ENCODE measurements around the gene SPZ1. TPM values are rescaled to one million over a fixed set of nuclear protein-coding genes. Genes with fewer than 3 reads are reported as not detected.

SPZ1 gene
- total RNA-seq, 1 experiment from 2014 or later, result not detected

GRCh38 chr5:80341016-80341775, 21.4 kb downstream of the SPZ1 start:
- BruUV-seq (replicated peaks), result no TSS peak
- Histone ChIP-seq H3K36me3 (ENCODE audit: low read depth) (no peaks in the 10 kb centered on the region), H3K4me3 (no peak overlapping the region), H3K4me2 (no peak overlapping the region), H3K79me2 (ENCODE audit: low read depth) (no peaks in the 10 kb centered on the region), H3F3A (ENCODE audit: insufficient read depth, low read depth) (no peaks in the 10 kb centered on the region), H3K4me1 (replicated peaks; ENCODE audit: insufficient read depth) (no peaks in the 10 kb centered on the region), H2AFZ (no peak overlapping the region), H4K20me1 (ENCODE audit: insufficient read depth) (no peaks in the 10 kb centered on the region), H3K27me3 (ENCODE audit: insufficient read depth, low read depth) (no peaks in the 10 kb centered on the region), H3K9me3 (ENCODE audit: insufficient read depth, low read depth) (no peaks in the 10 kb centered on the region), H3K9me2 (ENCODE audit: insufficient read depth) (no peaks in the 10 kb centered on the region), H3K27ac (no peak overlapping the region)
- no peak for DNase-seq
- ChIA-PET CTCF (no interaction called here), POLR2A (ENCODE audit: unreplicated experiment) (interaction anchor here (0.6 kb wide), 1 partner anchor 85 kb away, joined by 6 read pairs; no protein-coding TSS in a partner anchor)
- intact Hi-C loops (cut with micrococcal nuclease; ENCODE audit: unreplicated experiment), result no loop called here
- TF ChIP-seq EZH2 (IDR thresholded peaks at IDR 0.05; ENCODE audit: low read depth), result no peak
- TF ChIP-seq CTCF (conservative IDR thresholded peaks at IDR 0.05), result no peak

- Histone ChIP-seq H3K27ac (no peak overlapping the region), H3K4me1 (replicated peaks; ENCODE audit: insufficient read depth) (no peaks in the 10 kb centered on the region), H2AFZ (no peak overlapping the region), H3K79me2 (ENCODE audit: low read depth) (no peaks in the 10 kb centered on the region), H3K36me3 (ENCODE audit: low read depth) (no peaks in the 10 kb centered on the region), H3K27me3 (ENCODE audit: insufficient read depth, low read depth) (no peaks in the 10 kb centered on the region), H3K9me3 (ENCODE audit: insufficient read depth, low read depth) (no peaks in the 10 kb centered on the region), H3K9me2 (ENCODE audit: insufficient read depth) (no peaks in the 10 kb centered on the region), H3K4me3 (no peak overlapping the region), H4K20me1 (ENCODE audit: insufficient read depth) (no peaks in the 10 kb centered on the region), H3K4me2 (no peak overlapping the region), H3F3A (ENCODE audit: insufficient read depth, low read depth) (no peaks in the 10 kb centered on the region)
- intact Hi-C loops (cut with micrococcal nuclease; ENCODE audit: unreplicated experiment), result no loop called here
- DNase-seq, result no peak
- CTCF ChIA-PET, result interaction anchor here (0.7 kb wide), 1 partner anchor 64 kb away, joined by 8 read pairs; no protein-coding TSS in a partner anchor
- POLR2A ChIA-PET (ENCODE audit: unreplicated experiment), result no interaction called here
- BruUV-seq (replicated peaks), result no TSS peak
- TF ChIP-seq EZH2 (IDR thresholded peaks at IDR 0.05; ENCODE audit: low read depth) (no peak), CTCF (conservative IDR thresholded peaks at IDR 0.05) (no peak)
Observed at GRCh38 chr5:80343067-80343466, 23.3 kb downstream of the SPZ1 start.

- Histone ChIP-seq H3K9me3 (ENCODE audit: insufficient read depth, low read depth) (no peaks in the 10 kb centered on the region), H3K9me2 (ENCODE audit: insufficient read depth) (no peaks in the 10 kb centered on the region), H3K4me3 (no peak overlapping the region), H3K79me2 (ENCODE audit: low read depth) (no peaks in the 10 kb centered on the region), H3K4me1 (replicated peaks; ENCODE audit: insufficient read depth) (no peaks in the 10 kb centered on the region), H3K36me3 (ENCODE audit: low read depth) (no peaks in the 10 kb centered on the region), H4K20me1 (ENCODE audit: insufficient read depth) (no peaks in the 10 kb centered on the region), H3K4me2 (no peak overlapping the region), H3F3A (ENCODE audit: insufficient read depth, low read depth) (no peaks in the 10 kb centered on the region), H3K27me3 (ENCODE audit: insufficient read depth, low read depth) (no peaks in the 10 kb centered on the region), H3K27ac (no peak overlapping the region), H2AFZ (no peak overlapping the region)
- intact Hi-C loops (cut with micrococcal nuclease; ENCODE audit: unreplicated experiment), result loop anchor here (5.0 kb wide), 1 partner anchor 326 kb away; no protein-coding TSS in a partner anchor
- TF ChIP-seq CTCF (conservative IDR thresholded peaks at IDR 0.05) (peak; percentile 72), EZH2 (IDR thresholded peaks at IDR 0.05; ENCODE audit: low read depth) (no peak)
- CTCF ChIA-PET, result interaction anchor here (1.0 kb wide), 1 partner anchor 326 kb away, joined by 4 read pairs; no protein-coding TSS in a partner anchor
- POLR2A ChIA-PET (ENCODE audit: unreplicated experiment), result interaction anchor here (0.7 kb wide), 1 partner anchor 16 kb away, joined by 4 read pairs; no protein-coding TSS in a partner anchor
- DNase-seq, result peak; percentile 18 to 47
- BruUV-seq (replicated peaks), result no TSS peak
Observed at GRCh38 chr5:80346055-80346454, 26.3 kb downstream of the SPZ1 start.
